ENCODE measurements around the gene TTI1. TPM values are rescaled to one million over a fixed set of nuclear protein-coding genes. Genes with fewer than 3 reads are reported as not detected.
"Not testable (repeated sequence)": the region's sequence is repeated elsewhere in the genome, so short reads cannot be mapped to it uniquely, and the experiment has no call there.

The TTI1 gene
- total RNA-seq, 1 donor, result 14.8 TPM

DNA sequence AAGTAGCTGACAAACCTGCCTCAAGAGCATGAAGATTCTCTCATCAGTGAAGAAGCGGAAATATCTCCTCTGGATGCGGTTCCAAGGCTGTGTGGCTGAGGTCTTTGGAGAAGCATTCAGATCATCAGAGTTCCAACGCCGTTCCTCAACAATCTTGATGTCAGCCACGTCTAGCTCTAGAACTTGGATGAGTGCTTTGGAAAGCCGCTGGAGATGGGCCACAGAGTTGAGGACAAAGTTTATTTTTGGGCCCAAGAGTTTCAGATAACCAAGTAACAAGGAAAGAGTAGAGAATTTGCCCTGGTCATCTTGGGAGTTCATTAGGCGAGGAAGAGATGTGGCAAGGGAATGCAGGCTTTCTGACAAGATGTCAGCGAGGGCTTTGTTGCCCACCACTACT lies 20.9 kb downstream of the TTI1 start:
- TF ChIP-seq, protein P1, sequence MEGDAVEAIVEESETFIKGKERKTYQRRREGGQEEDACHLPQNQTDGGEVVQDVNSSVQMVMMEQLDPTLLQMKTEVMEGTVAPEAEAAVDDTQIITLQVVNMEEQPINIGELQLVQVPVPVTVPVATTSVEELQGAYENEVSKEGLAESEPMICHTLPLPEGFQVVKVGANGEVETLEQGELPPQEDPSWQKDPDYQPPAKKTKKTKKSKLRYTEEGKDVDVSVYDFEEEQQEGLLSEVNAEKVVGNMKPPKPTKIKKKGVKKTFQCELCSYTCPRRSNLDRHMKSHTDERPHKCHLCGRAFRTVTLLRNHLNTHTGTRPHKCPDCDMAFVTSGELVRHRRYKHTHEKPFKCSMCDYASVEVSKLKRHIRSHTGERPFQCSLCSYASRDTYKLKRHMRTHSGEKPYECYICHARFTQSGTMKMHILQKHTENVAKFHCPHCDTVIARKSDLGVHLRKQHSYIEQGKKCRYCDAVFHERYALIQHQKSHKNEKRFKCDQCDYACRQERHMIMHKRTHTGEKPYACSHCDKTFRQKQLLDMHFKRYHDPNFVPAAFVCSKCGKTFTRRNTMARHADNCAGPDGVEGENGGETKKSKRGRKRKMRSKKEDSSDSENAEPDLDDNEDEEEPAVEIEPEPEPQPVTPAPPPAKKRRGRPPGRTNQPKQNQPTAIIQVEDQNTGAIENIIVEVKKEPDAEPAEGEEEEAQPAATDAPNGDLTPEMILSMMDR (IDR thresholded peaks at IDR 0.05; ENCODE audit: extremely low read depth, low read depth, low read length), result no peak
- Histone ChIP-seq H4K20me1 (ENCODE audit: insufficient read depth, low read length) (peaks cover 3% of the 10 kb centered on the region), H3K4me1 (ENCODE audit: insufficient read depth, low read length) (no peaks in the 10 kb centered on the region), H3K79me2 (ENCODE audit: insufficient read depth, low read length) (peaks cover 16% of the 10 kb centered on the region), H3K27ac (ENCODE audit: low read depth, low read length) (no peak overlapping the region), H2AFZ (ENCODE audit: low read length) (no peak overlapping the region), H3K27me3 (ENCODE audit: insufficient read depth, low read length) (no peaks in the 10 kb centered on the region), H3K36me3 (ENCODE audit: insufficient read depth, low read length) (peaks cover 25% of the 10 kb centered on the region), H3K9me3 (ENCODE audit: low read depth, low read length) (no peaks in the 10 kb centered on the region), H3K4me3 (ENCODE audit: insufficient read depth, low read length) (no peak overlapping the region), H3K4me2 (ENCODE audit: insufficient read depth, low read length) (no peak overlapping the region)
- no peak for DNase-seq (ENCODE audit: insufficient read length, low spot score, missing footprints)

DNA sequence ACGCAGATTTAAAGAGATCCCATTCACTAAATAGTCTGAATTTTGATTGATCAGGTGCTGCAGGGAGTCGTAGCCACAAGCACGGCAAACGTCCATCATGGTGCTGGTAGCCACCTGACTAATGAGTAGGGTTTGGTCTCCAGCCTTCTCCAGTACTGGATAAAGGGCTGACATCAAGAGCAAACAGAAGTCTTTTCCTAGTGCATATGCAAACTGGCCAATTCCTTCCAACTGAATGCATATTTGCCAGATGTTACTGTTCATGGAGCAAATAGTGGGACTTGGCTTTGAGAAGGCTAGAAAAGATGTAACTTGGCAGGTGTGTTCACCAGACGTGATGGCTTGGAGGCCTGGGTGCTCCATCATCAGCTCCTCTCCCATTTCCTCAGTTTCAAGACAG lies 21.6 kb downstream of the TTI1 start:
- no peak overlapping the region for H3K27ac ChIP-seq (ENCODE audit: low read depth, low read length)
- H3K27me3 ChIP-seq (ENCODE audit: insufficient read depth, low read length), result no peaks in the 10 kb centered on the region
- H2AFZ ChIP-seq (ENCODE audit: low read length), result no peak overlapping the region
- no peak overlapping the region for H3K4me3 ChIP-seq (ENCODE audit: insufficient read depth, low read length)
- peaks cover 9% of the 10 kb centered on the region for H3K79me2 ChIP-seq (ENCODE audit: insufficient read depth, low read length)
- peaks cover 3% of the 10 kb centered on the region for H4K20me1 ChIP-seq (ENCODE audit: insufficient read depth, low read length)
- no peaks in the 10 kb centered on the region for H3K4me1 ChIP-seq (ENCODE audit: insufficient read depth, low read length)
- no peak overlapping the region for H3K4me2 ChIP-seq (ENCODE audit: insufficient read depth, low read length)
- TF ChIP-seq, protein P1 (IDR thresholded peaks at IDR 0.05; ENCODE audit: extremely low read depth, low read depth, low read length), result no peak
- DNase-seq (ENCODE audit: insufficient read length, low spot score, missing footprints), result no peak
- no peaks in the 10 kb centered on the region for H3K9me3 ChIP-seq (ENCODE audit: low read depth, low read length)
- peaks cover 22% of the 10 kb centered on the region for H3K36me3 ChIP-seq (ENCODE audit: insufficient read depth, low read length)

DNA sequence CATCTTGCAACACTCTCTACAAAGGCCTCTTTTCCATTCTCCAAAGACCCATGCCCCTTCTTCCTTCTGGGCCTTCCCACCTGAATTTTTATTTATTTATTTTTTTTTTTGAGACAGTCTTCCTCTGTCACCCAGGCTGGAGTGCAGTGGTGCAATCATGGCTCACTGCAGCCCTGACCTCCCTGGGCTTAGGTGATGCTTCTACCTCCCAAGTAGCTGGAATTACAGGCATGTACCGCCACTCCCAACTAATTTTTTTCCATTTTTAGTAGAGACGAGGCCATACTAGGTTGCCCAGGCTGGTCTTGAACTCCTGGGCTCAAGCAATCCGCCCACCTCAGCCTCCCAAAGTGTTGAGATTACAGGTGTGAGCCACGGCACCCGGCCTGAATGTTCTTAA lies 23.8 kb downstream of the TTI1 start:
- not testable (repeated sequence) for H3K4me1 ChIP-seq (ENCODE audit: insufficient read depth, low read length); H2AFZ ChIP-seq (ENCODE audit: low read length); H3K4me3 ChIP-seq (ENCODE audit: insufficient read depth, low read length); DNase-seq (ENCODE audit: insufficient read length, low spot score, missing footprints); H3K79me2 ChIP-seq (ENCODE audit: insufficient read depth, low read length); H3K27me3 ChIP-seq (ENCODE audit: insufficient read depth, low read length); H4K20me1 ChIP-seq (ENCODE audit: insufficient read depth, low read length); H3K4me2 ChIP-seq (ENCODE audit: insufficient read depth, low read length); H3K27ac ChIP-seq (ENCODE audit: low read depth, low read length); H3K9me3 ChIP-seq (ENCODE audit: low read depth, low read length)
- peaks cover 22% of the 10 kb centered on the region for H3K36me3 ChIP-seq (ENCODE audit: insufficient read depth, low read length)

DNA sequence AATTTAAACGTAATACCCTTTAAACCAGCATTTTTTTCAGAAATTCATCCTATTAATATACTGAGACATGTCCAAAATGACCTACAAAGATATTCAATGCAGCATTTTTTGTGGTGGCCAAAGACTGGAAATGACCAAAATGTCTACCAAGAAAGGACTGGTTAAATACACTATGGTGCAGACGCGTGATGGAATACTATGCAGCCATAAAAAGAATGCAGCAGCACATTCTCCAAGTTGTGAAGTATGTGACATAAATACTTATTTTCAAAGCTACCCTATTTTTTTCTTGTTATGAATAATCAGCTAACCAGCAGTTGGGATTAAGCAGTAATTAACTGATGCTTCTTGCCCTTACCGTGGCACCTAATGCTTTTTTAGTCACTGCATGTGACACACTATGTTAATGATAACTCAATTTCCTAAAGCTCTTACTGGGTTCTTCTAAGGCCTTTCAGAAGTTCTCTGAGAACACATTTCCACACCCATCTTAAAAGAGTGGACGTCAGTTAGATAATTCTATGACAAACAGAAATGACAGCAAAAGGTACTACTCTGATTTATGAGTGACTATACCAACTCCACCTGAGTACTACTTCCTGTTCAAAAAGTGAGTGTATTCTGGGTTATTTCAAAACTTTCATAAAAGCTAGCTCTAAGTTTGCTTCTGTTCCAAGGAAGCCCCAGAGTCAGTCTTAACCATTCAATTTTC lies 24.9 kb downstream of the TTI1 start:
- H3K4me2 ChIP-seq (ENCODE audit: insufficient read depth, low read length), result no peak overlapping the region
- H3K27me3 ChIP-seq (ENCODE audit: insufficient read depth, low read length), result no peaks in the 10 kb centered on the region
- peaks cover 21% of the 10 kb centered on the region for H3K36me3 ChIP-seq (ENCODE audit: insufficient read depth, low read length)
- H2AFZ ChIP-seq (ENCODE audit: low read length), result no peak overlapping the region
- no peak for DNase-seq (ENCODE audit: insufficient read length, low spot score, missing footprints)
- no peak overlapping the region for H3K4me3 ChIP-seq (ENCODE audit: insufficient read depth, low read length)
- H3K27ac ChIP-seq (ENCODE audit: low read depth, low read length), result no peak overlapping the region
- no peaks in the 10 kb centered on the region for H4K20me1 ChIP-seq (ENCODE audit: insufficient read depth, low read length)
- peaks cover 6% of the 10 kb centered on the region for H3K79me2 ChIP-seq (ENCODE audit: insufficient read depth, low read length)
- no peaks in the 10 kb centered on the region for H3K4me1 ChIP-seq (ENCODE audit: insufficient read depth, low read length)
- TF ChIP-seq, protein P1 (IDR thresholded peaks at IDR 0.05; ENCODE audit: extremely low read depth, low read depth, low read length), result no peak
- H3K9me3 ChIP-seq (ENCODE audit: low read depth, low read length), result no peaks in the 10 kb centered on the region

Measured in osteoblast (primary cell).